Measurements from ENCODE around the gene RAB10.
"Not testable (repeated sequence)": the region's sequence is repeated elsewhere in the genome, so short reads cannot be mapped to it uniquely, and the experiment has no call there.

The RAB10 gene

DNA sequence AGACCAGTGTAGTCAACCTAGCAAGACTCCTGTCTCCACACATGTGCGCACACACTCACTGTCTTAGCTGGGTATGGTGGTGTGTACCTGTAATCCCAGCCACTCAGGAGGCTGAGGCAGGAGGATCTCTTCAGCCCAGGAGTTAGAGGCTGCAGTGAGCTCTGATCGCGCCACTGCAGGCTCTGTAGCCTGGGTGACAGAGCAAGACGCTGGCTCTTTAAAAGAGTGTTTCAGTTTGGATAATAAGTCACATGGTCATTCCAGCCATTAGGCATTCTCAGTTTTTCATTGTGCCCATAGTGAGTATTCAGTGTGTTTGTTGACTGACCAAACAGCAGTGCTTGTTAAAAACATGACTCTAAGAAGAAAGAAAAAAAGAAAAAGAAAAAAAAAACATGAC, 31.0 kb downstream of the RAB10 start:
- no peak for DNase-seq

GRCh38 chr2:26067186-26067974, 33.5 kb downstream of the RAB10 start:
- DNase-seq = no peak

GRCh38 chr2:26067980-26068507, 34.2 kb downstream of the RAB10 start:
- DNase-seq = no peak

- no peak for DNase-seq
Observed at GRCh38 chr2:26068602-26069298, 34.9 kb downstream of the RAB10 start.

DNA sequence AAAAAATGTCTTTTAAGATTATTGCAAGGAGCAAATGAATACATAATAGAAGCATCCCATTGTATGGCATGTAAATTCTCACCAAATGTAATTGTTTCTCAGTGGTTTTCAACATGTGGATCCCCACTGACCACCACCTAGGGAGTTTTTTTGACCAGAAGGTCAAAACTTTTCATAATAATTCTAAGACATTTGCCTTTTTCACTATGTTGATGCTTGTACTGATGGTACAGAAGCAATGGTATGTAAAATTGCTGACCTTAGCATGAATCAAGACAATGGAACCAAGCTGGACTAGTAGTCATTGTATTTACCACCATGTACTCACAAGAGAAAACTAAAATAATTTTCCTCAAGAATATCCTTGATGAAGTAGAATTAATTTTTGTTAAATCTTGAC, 36.8 kb downstream of the RAB10 start:
- no peak for DNase-seq

DNA sequence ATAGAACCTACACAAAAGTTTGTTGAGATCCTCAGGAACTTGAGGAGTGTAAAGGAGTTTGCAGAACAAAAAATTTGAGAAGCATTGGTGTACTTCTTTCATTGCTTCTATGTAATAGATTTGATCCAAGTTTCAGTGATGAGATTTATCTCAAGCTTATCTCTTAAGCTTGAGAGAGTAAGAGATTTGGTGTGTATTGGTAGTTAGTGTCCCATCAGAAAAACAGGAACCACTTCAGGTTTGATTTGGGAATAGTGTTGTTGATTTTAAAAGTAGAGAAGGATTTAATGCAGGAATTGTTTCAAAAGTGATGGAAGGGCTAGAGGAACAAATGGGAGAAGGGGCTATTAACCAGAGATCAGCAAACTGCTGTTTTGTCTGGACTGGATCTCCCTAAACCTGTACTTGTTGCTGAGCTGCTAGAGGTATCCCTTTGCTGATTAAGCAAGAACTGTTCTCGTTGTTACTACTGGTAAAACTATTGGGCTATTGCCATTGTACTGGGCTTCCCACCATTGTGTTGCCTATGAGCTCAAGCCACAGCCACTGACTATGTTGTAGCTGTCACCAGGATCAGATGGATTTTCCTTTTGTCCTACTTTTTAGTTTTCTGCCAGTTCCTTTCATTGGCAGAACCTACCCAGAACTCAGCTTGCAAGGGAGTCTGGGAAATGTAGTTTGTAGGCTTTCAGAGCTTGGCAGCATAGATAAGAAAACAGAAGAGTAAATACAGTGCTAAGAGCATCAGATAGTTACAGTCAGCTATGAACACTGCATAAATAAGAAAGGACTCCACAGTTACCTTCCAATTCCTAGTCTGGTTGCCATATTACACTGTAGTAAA, 39.3 kb downstream of the RAB10 start:
- no peak for DNase-seq

DNA sequence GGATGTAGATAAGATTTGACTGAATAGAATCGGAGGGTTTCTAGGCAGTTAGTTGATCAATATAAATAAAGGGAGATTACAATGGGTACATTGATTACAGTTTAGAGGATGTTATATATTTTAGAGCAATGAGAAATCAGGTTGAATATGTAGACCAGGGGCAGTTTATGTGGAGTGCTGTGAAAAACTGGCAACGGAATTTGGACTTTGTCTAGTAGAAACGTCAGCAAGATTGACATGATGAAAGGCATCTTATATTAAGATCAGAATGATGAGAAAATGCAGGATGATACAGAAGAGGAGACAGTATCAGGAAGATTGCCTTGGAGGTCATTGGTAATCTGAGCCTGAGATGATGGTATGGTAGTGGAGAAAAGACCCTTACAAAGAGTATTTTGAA, 39.9 kb downstream of the RAB10 start:
- no peak for DNase-seq

GRCh38 chr2:26074676-26075075, 40.8 kb downstream of the RAB10 start:
- no peak for DNase-seq

DNA sequence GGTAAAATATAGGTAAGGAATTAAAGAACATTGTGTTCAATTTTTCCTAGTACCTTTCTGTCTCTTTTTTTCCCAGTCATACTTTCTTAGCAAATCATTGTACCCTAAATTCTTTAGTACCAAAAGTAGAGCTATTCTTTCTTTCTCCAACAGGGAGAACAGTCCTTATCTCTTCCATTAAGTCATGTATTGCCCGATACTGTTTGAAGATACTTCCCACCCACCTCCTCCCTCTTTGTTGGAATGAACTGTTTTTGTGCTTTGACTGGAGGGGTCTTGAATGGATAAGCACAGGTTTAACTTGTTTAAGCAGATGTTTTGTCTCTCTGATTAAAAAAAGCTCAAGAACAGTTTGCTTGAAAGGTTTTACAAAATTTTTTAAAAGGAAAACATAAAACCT, 41.3 kb downstream of the RAB10 start:
- DNase-seq = no peak

- no peak for DNase-seq
Observed at GRCh38 chr2:26076001-26076587, 42.2 kb downstream of the RAB10 start.

DNA sequence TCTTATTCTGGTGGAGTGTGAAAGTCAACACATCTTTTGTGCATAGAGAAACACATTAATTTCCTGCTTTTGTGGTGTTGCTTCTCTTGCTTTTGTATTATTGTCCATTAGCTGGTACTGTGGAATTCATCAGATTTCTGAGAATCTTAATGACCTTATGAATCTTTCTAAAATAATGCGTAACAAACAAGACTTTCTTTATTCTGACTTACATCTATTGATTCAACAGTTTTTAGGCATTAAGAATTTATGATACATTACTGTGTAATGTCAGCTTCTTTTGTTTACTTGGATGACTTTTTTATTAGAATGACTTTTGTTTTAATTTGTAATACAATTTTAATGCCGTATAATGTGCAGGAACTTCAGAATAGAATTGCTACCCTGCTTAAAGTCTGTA, 43.4 kb downstream of the RAB10 start:
- no peak for DNase-seq

DNA sequence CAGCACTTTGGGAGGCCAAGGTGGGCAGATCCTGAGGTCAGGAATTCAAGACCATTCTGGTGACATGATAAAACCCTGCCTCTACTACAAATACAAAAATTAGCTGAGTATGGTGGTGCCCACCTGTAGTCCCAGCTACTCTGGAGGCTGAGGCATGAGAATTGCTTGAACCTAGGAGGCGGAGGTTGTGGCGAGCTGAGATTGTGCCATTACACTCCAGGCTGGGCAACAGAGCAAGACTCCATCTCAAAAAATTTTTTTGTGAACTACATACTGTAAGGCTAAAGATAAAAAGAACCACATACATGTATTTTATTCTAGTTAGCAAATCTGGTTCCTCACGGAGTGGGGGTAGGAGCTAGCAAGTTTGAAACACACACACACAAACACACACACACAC, 45.1 kb downstream of the RAB10 start:
- no peak for DNase-seq

- no peak for DNase-seq
Observed at GRCh38 chr2:26080356-26080755, 46.5 kb downstream of the RAB10 start.

DNA sequence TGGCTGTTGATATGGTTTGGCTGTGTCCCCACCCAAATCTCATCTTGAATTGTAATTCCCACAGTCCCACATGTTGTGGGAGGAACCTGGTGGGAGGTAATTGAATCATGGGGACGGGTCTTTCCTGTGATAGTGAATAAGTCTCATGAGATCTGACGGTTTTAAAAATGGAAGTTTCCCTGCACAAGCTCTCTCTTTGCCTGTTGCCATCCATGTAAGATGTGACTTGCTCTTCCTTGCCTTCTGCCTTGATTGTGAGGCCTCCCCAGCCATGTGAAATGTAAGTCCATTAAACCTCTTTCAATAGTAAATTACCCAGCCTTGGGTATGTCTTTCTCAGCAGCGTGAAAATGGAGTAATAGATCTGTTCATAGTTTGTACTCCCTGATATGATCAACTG, 47.0 kb downstream of the RAB10 start:
- not testable (repeated sequence) for DNase-seq

- no peak for DNase-seq
Observed at GRCh38 chr2:26081556-26081955, 47.7 kb downstream of the RAB10 start.

DNA sequence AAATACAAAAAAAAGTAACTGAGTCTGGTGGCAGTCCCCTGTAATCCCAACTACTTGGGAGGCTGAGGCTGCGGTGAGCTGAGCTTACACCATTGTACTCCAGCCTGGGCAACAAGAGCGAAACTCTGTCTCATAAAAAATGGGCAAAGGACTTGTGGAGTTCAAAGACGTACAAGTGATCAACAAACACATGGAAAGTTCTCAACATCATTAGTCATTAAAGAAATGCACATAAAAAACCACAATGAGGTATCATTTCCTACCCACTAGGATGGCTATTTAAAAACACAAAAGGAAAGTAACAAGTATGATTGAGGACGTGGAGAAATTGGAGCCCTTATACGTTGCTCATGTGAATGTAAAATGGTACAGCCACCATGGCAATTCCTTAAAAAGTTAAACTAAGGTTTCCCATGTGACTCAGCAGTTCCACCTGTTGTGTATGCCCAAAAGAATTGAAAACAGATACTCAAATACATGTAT, 52.3 kb downstream of the RAB10 start:
- DNase-seq = no peak

- DNase-seq = no peak
Observed at GRCh38 chr2:26086779-26087178, 52.9 kb downstream of the RAB10 start.

DNA sequence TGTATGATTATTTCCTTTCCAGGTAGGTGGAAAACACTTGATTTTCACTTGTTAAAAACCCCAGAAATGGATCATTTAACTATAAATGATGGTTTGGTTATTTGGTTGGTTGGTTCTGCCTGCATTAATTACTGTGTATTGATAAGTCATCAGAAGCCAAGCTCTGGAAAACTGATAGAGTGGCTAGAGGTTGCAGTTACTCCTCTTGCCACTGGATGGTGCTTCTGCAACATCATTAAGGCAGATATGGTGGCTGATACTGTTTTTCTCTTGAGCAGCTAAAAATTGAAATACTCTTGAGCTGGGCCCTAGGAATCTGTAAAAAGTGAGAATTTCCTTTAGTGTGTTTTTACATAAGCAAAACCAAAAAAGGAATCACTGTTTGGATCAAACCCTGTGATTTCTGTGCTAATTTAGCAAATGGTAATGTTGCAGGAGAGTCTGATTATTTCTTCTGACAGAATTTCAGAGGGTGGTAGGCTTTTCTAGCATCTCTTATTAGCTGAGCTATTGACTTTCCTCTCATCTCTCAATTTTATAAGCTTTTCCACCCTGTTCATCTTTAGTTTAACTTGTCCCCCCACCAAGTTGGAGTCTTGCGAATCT, 54.3 kb downstream of the RAB10 start:
- DNase-seq = no peak

DNA sequence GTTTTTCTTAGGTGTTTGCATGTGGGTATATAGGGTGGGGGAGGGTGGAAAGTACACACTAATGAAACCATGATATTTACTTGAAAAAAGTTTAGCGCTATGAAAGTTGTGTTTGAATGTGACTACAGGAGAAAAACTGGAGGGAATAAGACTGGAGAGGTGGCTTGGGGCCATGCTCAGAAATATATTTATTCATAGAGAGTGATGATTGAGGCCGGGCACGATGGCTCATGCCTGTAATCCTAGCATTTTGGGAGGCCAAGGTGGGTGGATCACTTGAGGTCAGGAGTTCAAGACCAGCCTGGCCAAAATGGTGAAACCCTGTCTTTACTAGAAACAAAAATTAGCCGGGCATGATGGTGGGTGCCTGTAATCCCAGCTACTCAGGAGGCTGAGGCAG, 55.0 kb downstream of the RAB10 start:
- DNase-seq = not testable (repeated sequence)

- no peak for DNase-seq
Observed at GRCh38 chr2:26089337-26089736, 55.5 kb downstream of the RAB10 start.

DNA sequence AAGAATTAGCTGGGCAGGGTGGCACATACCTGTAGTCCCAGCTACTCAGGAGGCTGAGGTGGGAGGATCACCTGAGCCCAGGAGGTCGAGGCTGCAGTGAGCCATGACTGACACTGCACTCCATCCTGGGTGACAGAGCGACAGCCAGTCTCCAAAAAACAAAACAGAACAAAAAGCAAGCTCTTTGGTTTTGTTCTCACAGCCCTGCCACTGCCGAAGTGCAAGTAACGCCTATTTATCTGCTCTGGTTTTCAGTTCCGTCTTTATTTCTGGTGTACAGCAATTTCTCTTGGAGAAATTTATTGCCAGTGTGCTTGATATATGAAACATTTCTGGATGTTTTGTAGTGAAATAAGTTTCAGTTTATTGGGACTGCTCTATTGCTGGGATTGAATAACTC, 61.9 kb downstream of the RAB10 start:
- no peak for DNase-seq

GRCh38 chr2:26099933-26100332, 66.0 kb downstream of the RAB10 start:
- no peak for DNase-seq
